ENCODE results near the gene NUTM2E. TPM values are rescaled to one million over a fixed set of nuclear protein-coding genes. Genes with fewer than 3 reads are reported as not detected.

NUTM2E gene
- total RNA-seq, result under 0.01 TPM in 1 of 2 replicates, not detected in the other

DNA sequence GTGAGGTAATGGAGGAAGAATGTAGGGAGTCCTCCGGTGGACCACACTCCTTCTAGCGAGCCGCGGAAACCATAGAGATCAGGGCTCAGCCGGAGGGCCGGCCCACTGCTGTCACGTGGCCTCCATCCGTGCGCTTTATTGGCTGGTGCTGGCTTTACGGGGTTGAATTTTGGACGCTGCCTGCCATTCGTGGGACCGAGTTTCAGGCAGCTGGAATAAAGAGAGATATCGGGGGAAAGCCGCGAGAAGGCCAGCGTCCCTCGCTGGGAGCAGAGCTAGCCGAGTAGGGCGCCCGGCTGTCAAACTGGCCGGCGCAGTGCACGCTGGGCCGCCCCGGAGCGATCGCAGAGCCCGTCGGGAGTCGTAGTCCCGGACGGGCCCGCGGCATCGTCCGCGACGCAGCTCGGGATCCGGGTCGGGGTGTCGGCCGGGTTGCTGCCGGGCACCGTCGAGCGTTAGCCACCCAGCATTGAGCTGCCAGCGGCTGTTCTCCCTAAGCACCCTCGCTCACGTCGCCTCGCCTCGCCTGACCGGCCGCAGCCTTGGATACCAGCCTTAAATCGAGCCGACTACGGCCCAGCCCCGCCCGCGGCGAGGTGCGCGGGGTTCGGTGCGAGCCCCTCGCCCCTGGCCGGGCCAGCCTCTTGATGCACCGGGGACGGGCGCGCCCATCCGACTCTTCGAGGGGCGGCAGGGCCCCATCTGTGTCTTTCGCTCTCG is at the start of gene NUTM2E:
TSS of gene NUTM2E (plus strand) at position 244 of the 720 bp plus-strand sequence. CDS start 15,002 bp downstream, outside the sequence.

Other genes starting within 250 kb of the NUTM2E start
- not detected in 2 replicates for gene SFTPA1, start 215.8 kb upstream of the NUTM2E start, total RNA-seq
- gene NUTM2B, start 123.5 kb upstream of the NUTM2E start, total RNA-seq, result 0.20 and 0.73 TPM in 2 replicates
- not detected in 2 replicates for gene SFTPD, start 122.4 kb downstream of the NUTM2E start, total RNA-seq

All from subcutaneous preadipocyte (primary cell).